Astrocyte (in vitro differentiated cells and primary cell): ENCODE results near the gene TRRAP.

ENCODE experiments used
- EZH2 ChIP-seq: IDR thresholded peaks from 2 replicates; pipeline ENCODE4 v1.6.1; 2012; ENCODE audit warnings: mild to moderate bottlenecking, low read length, inconsistent platforms; ENCODE audit not compliant: insufficient read depth
- TF ChIP-seq, protein P1 (sequence below): IDR thresholded peaks from 2 replicates; pipeline ENCODE4 v1.5.1; 2011; ENCODE audit warnings: low read depth, mild to moderate bottlenecking, inconsistent platforms, low read length, moderate library complexity; ENCODE audit not compliant: insufficient read depth

GRCh38 chr7:98945852-98946251 lies 67.5 kb downstream of the TRRAP start:
- TF ChIP-seq, protein P1, sequence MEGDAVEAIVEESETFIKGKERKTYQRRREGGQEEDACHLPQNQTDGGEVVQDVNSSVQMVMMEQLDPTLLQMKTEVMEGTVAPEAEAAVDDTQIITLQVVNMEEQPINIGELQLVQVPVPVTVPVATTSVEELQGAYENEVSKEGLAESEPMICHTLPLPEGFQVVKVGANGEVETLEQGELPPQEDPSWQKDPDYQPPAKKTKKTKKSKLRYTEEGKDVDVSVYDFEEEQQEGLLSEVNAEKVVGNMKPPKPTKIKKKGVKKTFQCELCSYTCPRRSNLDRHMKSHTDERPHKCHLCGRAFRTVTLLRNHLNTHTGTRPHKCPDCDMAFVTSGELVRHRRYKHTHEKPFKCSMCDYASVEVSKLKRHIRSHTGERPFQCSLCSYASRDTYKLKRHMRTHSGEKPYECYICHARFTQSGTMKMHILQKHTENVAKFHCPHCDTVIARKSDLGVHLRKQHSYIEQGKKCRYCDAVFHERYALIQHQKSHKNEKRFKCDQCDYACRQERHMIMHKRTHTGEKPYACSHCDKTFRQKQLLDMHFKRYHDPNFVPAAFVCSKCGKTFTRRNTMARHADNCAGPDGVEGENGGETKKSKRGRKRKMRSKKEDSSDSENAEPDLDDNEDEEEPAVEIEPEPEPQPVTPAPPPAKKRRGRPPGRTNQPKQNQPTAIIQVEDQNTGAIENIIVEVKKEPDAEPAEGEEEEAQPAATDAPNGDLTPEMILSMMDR = no peak
- no peak for TF ChIP-seq EZH2
